ENCODE results near the gene RRP12.

Gene RRP12

GRCh38 chr10:97367126-97367649 lies 34.0 kb downstream of the RRP12 start:
- no peak for DNase-seq (ENCODE audit: low read depth, low spot score)
- TF ChIP-seq, protein P1, sequence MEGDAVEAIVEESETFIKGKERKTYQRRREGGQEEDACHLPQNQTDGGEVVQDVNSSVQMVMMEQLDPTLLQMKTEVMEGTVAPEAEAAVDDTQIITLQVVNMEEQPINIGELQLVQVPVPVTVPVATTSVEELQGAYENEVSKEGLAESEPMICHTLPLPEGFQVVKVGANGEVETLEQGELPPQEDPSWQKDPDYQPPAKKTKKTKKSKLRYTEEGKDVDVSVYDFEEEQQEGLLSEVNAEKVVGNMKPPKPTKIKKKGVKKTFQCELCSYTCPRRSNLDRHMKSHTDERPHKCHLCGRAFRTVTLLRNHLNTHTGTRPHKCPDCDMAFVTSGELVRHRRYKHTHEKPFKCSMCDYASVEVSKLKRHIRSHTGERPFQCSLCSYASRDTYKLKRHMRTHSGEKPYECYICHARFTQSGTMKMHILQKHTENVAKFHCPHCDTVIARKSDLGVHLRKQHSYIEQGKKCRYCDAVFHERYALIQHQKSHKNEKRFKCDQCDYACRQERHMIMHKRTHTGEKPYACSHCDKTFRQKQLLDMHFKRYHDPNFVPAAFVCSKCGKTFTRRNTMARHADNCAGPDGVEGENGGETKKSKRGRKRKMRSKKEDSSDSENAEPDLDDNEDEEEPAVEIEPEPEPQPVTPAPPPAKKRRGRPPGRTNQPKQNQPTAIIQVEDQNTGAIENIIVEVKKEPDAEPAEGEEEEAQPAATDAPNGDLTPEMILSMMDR (IDR thresholded peaks at IDR 0.05; ENCODE audit: insufficient read depth, low read length, missing control alignments), result no peak
- ChIA-PET CTCF (no interaction called here), POLR2A (no interaction called here)
- no peak overlapping the region for H3K4me3 ChIP-seq (ENCODE audit: low read depth, low read length)

DNA sequence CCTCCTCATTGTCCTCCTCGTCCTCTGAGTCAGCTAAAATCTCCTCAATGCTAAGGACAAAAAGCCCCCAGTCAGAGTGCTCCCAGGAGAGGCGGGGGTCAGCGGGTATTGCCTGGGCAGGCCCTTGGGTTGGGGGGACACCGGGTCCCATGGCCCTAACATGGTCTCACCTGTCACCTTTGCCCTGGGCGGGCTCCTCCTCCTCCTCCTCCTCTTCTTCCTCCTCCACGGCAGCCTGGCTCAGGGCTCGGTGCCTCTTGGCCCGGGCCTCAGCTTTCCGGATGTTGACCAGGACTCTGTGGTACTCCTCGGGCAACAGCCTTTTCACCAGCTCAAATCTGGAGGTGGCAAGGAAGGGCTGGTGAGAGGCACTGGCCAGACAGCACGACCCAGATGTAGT lies 34.6 kb downstream of the RRP12 start:
- ChIA-PET POLR2A (no interaction called here), CTCF (no interaction called here)
- DNase-seq (ENCODE audit: low read depth, low spot score), result no peak
- TF ChIP-seq, protein P1 (IDR thresholded peaks at IDR 0.05; ENCODE audit: insufficient read depth, low read length, missing control alignments), result no peak
- no peak overlapping the region for H3K4me3 ChIP-seq (ENCODE audit: low read depth, low read length)

GRCh38 chr10:97365761-97366351 lies 35.3 kb downstream of the RRP12 start:
- CTCF ChIA-PET, result no interaction called here

GRCh38 chr10:97363071-97363470 lies 38.1 kb downstream of the RRP12 start:
- TF ChIP-seq, protein P1 (IDR thresholded peaks at IDR 0.05; ENCODE audit: insufficient read depth, low read length, missing control alignments), result no peak
- no peak for DNase-seq (ENCODE audit: low read depth, low spot score)
- H3K4me3 ChIP-seq (ENCODE audit: low read depth, low read length), result no peak overlapping the region
- ChIA-PET POLR2A (no interaction called here), CTCF (no interaction called here)

More at GRCh38 chr10:97365761-97366351, 35.3 kb downstream of the RRP12 start:
- DNase-seq (ENCODE audit: low read depth, low spot score), result no peak
- TF ChIP-seq, protein P1 (IDR thresholded peaks at IDR 0.05; ENCODE audit: insufficient read depth, low read length, missing control alignments), result no peak
- no peak overlapping the region for H3K4me3 ChIP-seq (ENCODE audit: low read depth, low read length)
- POLR2A ChIA-PET, result no interaction called here

- no peak overlapping the region for H3K4me3 ChIP-seq (ENCODE audit: low read depth, low read length)
- TF ChIP-seq, protein P1 (IDR thresholded peaks at IDR 0.05; ENCODE audit: insufficient read depth, low read length, missing control alignments), result no peak
- ChIA-PET CTCF (no interaction called here), POLR2A (no interaction called here)
- no peak for DNase-seq (ENCODE audit: low read depth, low spot score)
These were observed 38.7 kb downstream of the RRP12 start for GRCh38 chr10:97362310-97363033.

GRCh38 chr10:97361537-97361901 lies 39.6 kb downstream of the RRP12 start:
- H3K4me3 ChIP-seq (ENCODE audit: low read depth, low read length), result no peak overlapping the region
- TF ChIP-seq, protein P1 (IDR thresholded peaks at IDR 0.05; ENCODE audit: insufficient read depth, low read length, missing control alignments), result no peak
- ChIA-PET CTCF (interaction anchor here (1.5 to 1.9 kb wide), 2 partner anchors 29 to 83 kb away, joined by 5 read pairs; no protein-coding TSS in a partner anchor), POLR2A (no interaction called here)
- DNase-seq (ENCODE audit: low read depth, low spot score), result no peak

Data from AG04449 (cell line).